ENCODE data around the gene POMGNT1.

GRCh38 chr1:46157916-46158311 is 40.3 kb downstream of the POMGNT1 start:
- TF ChIP-seq CTCF (IDR thresholded peaks at IDR 0.05): no peak
- no peak for TF ChIP-seq POLR2A (IDR thresholded peaks at IDR 0.05)
